NCI-H2196 treated with DMSO at 0.1 percent for 48 hours (cell line): ENCODE data around the gene CCL1.
A peak's percentile ranks its signal among the peaks of the same experiment; 100 is the strongest.

Experiments
- DNase-seq: peaks from one replicate; lab custom pipeline; 2025; ENCODE audit not compliant: unreplicated experiment; lab: John Stamatoyannopoulos, UW

The CCL1 gene

DNA sequence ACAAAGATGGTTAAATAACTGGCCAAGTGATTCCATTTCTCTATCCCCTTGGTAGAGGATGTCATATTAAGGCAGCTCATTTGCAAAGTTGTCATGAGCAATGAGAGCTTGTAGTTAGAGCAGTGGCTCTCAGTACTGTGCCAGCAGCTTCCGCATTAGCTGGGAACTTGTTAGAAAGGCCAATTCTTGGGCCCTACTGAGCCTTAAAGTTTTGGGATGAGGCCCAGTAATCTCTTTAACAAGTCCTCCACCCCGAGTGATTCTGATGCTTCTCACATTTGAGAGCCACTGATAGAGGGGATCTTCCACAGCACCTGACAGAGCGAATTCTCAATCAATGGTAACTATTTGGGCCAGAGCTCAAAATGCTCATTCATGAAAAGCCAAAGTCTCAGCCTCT, 20.2 kb upstream of the CCL1 start:
- no peak for DNase-seq

DNA sequence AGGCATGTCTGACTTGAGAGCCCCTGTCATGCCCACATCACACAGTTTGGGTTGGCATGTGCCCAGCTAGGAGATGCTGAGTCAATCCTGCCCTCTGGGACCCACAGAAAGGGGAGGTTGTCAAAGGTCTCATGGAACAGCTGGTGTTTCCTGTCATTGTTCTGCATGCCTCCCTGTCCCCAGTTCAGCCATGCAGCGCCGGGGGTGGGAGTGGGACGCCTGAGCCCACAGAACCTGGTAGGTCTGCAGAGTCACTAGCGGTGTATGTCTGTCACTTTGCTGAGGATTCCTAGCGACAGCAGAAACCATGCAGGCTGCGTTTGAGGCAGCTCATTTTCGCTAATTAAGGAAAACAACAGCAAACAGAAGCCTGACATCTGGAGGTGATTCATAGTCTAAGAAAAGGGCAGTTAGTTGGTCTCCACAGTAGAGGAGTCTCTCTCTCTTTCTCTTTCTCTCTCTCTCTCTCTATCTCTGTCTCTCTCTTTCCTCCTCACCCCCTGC, 19.6 kb upstream of the CCL1 start:
- DNase-seq = no peak

DNA sequence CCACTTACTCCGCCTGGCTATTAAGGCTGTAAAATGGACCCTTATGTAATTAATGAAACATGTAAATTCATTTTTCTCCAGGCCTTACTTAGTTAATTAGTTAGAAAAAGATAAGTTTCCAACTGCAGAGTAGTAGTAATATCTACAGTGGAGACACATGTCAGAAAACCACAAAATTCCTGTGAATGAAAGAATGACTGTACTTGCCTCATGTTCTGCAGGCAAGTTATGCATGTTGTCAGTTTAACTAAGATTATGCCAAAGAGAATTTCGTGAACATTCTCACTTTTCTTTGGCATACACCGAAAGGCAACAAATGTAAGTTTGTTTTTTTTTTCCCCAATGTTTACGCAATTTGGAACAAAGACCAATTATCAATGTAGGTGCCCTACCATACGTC, 16.8 kb upstream of the CCL1 start:
- DNase-seq = no peak

GRCh38 chr17:34378664-34379101, 15.7 kb upstream of the CCL1 start:
- DNase-seq = no peak

- DNase-seq = no peak
Measured at GRCh38 chr17:34377078-34377823, 14.2 kb upstream of the CCL1 start.

DNA sequence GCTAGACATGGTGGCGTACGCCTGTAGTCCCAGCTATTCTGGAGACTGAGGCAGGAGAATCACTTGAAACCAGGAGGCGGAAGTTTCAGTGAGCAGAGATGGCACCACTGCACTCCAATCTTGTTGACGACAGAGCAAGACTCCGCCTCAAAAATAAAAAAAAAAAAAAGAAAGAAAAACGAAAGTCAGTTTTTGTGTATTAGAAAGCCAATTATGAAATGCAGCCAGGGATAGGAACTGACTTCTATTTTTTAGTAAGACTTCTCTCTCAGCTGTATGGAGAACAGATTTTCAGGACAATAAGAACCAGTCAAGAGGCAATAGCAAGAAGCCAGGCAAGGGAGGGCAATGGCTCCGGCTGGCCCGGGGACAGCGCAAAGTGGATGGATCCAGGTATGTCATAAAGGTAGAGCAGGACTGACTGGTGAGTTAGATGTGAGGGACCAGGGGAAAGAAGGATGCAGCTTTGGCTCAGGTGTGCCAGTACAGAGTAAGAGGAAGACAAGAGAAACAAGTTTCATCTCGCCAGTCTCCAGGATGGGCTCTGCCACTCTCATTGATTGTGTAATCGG, 12.5 kb upstream of the CCL1 start:
- DNase-seq = no peak

- DNase-seq = no peak
Measured at GRCh38 chr17:34374457-34374856, 11.4 kb upstream of the CCL1 start.

DNA sequence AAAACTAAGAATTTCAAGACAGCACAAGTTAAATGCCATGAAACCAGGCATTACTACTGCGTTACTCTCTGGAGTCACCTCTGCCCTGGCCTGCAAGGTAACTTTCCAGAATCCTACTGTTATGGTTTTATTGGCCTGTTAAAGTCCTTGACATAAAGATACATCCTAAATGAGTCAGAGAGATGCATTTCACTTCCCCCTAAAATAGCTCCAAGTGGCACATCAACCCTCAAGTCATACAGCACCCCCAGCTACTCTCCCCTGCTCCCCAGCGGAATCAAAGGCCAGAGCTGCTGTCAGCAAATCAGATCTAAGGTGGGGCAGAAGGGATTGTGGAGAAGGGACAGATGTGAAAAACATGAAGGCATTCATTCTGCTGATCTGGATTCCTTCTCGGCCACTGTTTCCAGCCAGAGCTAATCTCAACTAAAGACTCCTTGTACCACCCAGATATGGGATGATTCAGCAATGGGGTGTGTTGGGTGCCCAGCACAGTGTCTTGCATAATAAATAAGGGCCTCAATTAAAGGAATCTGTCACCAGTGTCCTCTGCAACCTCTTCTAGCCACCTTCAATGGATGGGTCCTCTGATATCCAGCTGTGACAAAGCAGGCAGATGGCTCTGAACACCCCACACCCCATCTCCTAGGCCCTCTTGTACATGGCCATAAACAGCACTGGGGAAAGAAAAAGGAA, 8.5 kb upstream of the CCL1 start:
- no peak for DNase-seq

DNA sequence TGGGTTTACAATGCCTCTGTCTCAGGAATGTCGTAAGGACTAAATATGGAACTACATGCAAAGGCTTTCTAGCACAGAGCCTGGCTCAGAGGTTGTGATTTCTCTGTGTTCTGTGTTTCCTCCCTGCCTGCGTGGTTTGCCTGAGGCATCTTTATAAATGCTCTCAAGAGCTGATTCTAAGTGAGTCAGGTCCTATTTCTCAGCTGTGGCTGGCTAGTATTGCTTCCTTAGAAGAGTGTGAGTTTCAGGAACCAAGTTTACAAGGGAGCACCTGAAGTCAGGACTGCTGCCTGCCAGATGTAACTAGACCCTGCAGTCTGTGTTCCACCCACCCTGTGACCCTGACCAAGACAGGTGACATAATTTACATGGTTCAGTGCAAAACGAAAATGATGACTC, 8.0 kb upstream of the CCL1 start:
- DNase-seq = no peak

DNA sequence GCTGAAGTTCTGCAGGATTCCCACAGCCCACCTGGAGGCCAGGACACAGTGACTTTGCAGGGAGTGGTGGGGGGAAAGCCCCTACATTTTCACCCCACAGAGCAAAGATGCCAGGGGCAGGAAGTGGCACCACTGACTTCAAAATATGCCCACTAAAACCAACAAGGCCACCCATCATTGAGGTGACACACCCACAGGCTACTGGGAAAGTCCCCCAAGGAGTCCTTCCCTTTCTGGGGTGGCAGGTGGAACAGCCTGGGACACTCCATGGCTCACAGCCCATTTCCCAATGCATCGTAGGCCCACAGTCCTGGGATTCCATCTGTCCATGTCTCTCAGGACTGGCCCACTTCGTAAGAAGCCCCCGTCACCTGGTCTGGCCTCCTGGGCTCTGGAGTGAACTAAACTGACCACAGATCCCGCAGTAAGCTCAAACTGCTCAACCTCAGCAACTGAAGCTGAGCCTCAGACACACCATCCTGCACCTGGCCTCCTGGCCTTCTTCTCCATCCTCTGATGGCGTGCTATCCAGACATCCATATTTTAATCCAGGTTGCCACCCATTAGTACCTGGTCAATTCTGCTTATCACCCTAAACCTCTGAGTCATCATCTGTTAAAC, 7.5 kb upstream of the CCL1 start:
- DNase-seq = no peak

GRCh38 chr17:34369571-34369970, 6.5 kb upstream of the CCL1 start:
- DNase-seq = no peak

DNA sequence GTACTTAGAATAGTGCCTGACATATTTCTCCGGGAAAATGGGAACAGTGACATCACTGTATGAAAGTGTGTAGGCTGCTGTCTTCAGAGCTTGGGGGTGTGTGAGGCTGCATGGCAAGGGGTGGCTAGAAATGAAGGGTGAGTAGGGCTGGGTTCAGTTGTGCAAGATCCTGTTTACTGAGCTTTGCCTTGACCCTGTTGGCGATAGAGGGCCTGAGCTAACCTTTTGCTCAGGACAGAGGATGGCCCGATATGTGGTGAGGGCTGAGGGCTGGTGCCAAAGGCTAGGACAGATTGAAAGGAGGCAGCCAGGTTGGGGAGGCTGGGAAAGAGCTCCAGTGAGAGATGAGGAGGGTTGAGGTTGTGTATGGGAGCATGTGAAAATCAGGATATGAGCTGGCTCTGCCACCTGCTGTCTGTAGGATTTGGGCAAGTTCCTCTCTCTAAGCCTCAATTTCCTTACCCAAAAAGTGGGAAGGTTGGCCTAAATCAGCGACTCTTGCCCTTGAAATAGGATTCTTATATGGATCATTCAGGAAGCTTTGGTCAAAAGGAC, 6.0 kb upstream of the CCL1 start:
- no peak for DNase-seq

DNA sequence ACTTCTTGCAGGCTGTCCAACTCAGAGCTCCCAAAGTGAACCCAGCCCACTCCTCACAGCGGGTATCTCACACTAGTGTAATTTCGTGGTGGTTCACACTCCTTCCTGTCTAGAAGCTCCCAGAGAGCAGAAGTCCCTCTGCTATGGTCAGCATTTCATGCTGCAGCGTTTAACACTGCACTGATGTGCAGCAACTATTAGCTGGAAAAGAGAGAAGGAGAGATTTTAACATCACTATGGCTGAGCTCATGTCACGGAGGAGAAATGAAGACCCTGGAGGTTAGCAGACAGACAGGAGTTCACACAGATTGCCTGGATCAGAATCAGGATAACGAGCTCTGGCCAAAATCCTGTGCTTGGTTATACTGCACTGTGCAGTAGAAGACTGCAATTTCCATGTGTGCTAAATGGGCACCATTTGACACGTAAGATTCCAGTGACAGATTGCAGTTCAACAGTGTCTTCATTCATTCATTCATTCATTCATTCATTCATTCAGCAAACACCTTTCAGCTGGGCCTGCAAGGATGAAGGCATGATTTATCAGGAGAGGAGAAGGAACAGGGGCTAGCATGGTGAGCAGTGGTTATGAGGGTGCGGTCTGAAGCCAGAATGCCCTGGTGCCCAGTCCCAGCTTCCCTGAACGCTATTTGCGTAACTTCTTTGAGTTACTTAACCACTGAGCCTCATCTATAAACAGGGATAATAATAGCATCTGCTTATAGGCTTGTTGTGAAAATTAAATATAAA, 5.3 kb upstream of the CCL1 start:
- DNase-seq = no peak

GRCh38 chr17:34367486-34368195, 4.6 kb upstream of the CCL1 start:
- no peak for DNase-seq

DNA sequence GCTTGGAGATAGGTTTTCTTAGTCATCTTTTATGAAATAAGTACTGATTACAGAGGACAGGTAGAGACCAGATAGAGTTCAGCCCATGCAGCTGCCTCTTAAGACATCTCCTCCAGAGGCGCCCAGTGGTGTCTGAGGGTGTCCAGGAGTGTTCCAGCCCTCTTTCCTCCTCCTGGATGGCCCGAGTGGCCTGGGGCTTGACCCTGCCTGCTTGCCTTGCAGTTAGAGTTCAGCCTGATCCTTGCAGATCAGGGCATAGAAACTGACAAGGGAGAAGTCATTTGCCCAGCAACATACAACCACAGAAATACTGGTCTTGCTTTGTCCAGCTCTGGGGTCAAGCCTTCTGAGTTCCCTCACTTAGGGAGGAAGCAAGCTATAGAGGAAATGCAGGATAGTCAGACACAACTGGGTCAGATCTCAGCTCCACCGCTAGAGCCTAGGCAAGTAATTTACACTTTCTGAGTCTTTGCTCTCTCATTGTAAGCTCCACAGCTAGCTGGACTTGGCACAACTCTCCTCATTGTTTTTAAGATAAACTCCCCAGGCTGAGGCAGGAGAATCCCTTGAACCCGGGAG, 3.6 kb upstream of the CCL1 start:
- DNase-seq = no peak

GRCh38 chr17:34366010-34366409, 3.0 kb upstream of the CCL1 start:
- no peak for DNase-seq

GRCh38 chr17:34365340-34365739, 2.3 kb upstream of the CCL1 start:
- no peak for DNase-seq

DNA sequence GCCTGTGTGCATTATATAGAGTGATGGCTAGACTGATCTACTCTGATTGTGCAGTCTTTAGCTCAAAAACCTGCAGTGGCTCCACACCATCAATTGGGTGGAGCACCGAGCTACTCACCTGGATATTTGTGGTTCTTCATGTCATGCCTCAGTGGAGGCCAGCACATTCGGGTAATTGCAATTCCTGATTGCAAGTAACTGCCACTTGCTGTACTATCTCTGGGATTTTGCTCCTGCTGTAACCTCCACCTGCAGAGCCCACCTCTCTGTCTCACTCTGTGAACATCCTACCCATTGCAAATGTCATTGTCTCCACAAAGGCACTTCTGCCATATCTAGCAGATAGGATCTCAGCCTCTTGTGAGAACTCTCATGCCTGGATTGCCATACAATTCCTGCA, 1.7 kb upstream of the CCL1 start:
- DNase-seq = no peak

GRCh38 chr17:34361478-34362061, 1.5 kb downstream of the CCL1 start:
- DNase-seq = peak; percentile 14
